CD4-positive, alpha-beta T cell treated with Interleukin-4 for 1 hour (primary cell): Measurements from ENCODE around the gene SKIC8.

ENCODE experiments used
- DNase-seq, 2 donors: peaks; one replicate each; pipeline ENCODE4 v3.0.0-alpha.2; 2020 to 2022

The SKIC8 gene

DNA sequence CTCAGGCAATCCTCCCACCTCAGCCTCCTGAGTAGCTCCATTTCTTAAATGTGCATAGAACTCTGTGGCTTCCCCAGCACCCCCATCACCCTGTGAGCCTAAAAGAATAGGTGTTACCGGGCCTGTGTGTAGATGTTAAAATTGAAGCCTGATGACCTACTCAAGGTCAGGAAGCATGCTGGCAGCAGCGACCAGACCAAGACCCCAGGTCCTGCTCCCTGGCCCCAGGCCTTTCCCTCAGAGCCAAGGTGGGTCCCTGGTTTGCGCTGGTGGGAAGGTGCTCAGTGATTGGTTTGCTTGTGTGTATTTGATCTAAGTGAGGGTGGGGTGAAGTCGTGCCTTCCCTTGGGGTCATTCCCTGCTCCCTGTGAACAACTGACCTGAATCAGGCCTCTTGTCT is 22.4 kb upstream of the SKIC8 start:
- DNase-seq = no peak

DNA sequence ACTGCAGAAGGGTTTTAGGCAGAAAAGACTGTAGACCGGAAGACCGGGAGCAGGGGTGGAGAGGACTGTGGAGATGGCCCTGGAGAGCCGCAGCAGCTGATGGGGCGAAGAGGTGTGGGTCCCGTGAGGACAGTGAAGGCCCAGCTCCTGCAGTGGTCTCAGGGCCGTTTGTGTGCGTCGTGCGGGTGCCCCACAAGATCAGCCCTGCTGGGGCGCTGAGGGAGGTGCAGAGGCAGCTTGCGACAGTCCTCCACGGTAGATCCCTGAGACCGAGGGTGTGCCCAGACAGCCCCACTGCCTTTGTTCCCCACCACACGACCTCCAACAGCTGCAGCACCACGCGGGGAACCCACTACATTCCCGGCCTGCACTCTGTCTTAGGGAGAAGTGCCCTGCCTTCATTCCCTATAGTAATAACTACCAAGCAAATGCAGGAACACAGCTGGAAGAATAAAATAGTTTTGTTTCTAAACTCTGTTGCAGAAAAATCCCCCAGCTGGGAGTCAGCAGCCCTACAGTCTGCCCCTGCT is 21.7 kb upstream of the SKIC8 start:
- no peak for DNase-seq

DNA sequence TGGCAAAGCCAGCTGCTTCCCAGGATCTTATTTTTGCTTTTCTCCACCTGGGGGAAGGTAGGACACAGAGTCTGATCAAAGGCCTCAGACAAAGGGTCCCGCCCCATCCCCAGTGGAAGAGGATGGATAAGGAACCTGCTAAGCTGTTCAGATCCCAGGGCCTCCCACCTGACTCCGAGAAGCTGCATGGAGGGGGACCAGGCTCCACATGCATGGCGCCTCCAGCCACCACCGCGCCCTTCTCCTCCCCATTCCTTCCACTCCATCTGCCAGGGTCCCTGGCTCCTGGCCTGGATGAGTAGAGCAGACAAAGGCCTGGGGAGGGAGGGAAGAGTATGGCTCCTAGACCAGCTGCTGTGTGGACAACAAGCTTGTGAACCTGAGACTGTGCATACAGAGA is 20.8 kb upstream of the SKIC8 start:
- no peak for DNase-seq

DNA sequence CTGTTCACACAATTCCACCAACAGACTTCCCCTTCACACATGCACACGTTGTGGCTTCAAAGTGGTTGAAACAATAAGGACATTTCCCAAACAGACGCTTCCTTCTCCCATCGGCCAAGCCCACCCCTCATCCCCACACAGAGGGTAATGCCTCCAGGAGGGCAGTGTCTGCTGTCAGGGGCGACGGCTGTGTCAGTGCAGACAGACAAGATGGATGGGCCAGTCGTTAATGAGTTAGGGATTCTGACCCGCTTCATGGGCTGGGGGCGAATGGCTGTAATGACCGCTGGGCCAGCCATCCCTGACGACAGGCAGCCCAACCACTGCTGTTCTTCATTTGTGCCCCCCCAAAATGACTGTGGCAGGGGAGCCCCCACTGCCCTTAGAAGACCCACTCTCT is 20.2 kb upstream of the SKIC8 start:
- no peak for DNase-seq

DNA sequence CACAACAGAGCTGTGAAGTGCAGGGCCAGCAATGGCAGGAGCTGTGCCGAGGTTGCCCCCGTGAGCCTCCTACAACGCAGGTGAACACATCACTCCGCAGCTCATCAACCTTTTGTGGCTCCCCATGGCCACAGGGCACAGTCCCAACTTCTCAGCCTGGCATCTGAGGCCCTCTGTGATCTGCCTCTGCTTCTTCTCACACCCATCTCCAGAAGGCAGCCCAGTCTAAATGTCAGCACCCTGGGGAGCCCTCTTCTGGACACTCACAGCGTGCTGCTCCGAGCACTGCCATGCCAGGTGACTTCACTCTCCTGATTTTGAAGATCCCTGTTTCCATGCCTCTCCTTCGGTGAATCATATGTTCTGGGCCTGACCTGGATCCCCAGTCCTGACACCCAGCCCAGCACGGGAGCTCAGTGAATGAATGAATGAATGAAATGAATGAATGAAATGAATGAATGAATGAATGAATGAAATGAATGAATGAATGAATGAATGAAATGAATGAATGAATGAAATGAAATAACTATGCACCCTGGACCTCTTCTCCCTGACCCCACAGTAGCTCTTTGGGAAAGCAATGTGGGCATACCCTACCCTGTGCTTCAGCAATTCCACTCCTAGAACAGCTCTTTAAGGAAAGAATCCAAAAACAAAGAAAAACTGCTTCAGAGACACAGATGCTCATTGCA is 17.9 kb upstream of the SKIC8 start:
- no peak for DNase-seq

DNA sequence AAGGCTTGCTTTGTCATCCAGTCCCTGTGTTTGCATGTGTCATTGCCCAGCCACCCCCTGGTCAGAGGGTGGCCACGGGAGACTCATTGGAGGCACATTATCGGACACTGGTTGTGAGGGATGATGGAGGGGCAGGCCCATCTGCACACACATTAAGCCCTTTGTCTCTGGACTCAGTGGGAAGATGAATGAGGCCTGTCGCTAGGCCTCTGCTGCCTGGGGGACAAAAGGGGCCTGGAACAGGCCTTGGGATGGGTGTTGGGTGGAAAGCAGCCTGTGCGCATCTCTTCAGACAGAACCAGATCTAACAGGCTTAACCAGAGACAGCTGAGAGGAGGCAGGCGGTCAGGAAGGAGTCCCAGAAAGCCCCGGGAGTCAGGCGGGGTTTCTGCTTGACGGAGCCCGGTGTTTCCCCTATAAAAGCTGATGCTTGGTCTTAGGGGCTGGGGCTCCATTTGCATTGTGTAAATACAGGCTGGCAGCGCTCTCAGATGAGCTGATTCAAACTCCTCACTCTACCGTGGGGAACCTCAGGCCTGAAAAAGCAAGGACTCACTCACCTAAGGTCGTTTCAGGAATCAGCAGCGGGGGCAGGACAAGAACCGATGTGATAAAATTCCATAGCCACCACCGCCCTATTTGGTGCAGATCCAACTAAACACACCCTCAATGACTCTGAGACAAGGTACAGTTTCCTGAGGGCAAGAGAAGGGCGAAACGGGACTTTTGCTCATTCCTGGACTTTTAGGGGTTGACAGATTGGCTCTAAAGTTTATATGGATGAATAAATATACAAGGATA is 17.1 kb upstream of the SKIC8 start:
- no peak for DNase-seq

DNA sequence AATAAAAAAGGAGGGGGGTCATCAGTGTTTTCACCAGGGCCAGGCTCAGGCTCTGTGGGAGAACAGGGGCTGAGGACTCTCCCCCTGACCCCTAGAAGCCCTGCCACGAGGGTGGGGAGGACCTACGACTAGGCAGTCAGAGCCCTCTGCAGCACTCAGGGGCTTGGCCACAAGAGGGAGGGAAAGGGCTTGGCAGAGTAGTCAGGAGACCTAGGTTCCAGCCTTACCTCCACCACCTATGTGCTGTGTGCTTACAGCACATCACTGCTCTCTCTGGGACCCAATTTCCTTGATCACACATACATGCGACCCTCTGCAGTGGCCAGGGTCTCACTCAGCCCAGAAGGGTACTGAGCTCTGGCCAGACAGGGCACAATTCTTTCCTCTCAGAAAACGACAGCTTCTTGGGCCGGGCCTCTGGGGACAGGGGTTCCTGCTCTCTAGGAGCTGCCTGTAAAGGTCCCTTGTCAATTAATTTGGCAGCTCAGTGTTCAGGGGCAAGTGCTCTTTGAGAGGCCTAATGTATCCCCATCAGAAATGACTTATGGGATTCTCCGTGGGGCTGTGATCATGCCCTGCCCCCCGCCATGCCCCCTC is 16.4 kb upstream of the SKIC8 start:
- DNase-seq = no peak

DNA sequence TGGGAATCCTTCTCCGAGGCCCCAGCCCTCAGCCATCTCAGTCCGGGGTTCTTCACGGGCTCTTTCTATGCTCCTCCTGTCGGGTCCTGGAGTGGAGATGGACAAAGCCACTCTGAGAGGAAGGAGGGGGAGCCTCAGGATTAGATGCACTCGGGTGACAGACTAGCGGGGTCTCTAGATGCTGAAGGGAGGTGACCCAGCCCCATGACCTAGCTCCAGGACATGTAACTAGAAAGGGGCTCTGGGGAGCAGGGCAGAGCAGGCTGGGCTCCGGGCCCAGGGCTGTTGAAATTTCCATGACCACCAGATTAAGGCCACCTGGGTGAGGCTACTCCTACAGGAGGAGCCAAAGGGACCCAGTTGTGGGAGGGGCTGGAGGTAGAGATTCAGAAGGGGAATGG is 14.8 kb upstream of the SKIC8 start:
- DNase-seq = no peak

DNA sequence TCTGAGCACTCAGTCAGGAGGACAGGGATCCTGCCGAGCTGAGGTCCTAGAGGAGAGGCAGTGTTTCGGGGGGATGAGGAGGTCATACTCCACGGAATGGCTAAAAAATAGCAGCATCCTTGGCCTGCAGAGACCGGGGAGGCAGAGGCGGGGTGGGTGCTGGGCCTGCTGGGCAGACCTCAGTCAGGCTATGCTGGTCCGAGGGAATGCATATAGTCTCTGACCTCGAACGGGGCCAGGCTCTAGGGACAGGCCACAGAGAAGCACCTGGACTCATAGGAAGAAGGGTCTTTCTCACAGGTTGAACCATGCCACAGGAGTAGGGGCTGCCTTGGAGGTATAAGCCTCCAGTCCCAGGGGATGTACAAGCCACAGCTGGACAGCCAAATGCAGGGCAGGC is 14.0 kb upstream of the SKIC8 start:
- no peak for DNase-seq

DNA sequence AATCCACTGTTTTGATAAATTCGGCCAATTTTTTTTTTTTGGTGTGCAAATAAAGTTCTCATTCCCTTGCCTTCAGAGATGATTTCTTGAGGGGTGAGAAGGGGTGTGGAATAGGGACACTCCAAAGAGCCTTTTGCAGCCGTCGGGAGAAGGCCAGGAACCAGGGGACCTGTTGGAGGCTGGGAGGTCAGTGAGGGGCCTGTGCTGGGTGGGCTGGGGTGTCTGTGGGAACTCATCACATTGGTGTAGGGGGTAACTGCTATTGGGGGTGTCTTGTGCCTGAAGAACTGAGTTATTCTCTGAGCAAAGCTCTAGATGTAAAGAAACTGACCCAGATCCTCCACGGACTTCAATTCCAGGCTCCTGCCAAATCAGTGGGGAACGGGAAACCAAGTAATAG is 13.5 kb upstream of the SKIC8 start:
- DNase-seq = no peak

DNA sequence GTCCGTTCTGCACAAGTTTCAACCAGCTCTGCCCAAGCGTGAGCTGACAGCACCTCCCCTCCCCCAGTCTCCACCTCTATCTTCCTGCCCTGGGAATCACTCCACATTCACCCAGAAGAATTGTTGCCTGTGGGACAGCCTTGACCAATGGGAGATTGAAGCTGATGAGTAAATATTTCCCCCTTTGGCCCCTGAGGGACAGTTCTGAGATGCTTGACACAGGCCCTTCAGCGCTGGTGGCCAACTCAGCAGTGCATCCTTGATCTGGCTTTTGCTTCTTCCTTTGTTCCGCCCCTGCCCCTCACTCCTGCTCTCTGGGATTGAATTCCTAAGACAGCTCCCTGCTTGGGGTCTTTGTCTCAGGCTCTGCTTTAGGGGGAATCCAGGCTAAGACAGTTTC is 13.1 kb upstream of the SKIC8 start:
- DNase-seq = no peak

DNA sequence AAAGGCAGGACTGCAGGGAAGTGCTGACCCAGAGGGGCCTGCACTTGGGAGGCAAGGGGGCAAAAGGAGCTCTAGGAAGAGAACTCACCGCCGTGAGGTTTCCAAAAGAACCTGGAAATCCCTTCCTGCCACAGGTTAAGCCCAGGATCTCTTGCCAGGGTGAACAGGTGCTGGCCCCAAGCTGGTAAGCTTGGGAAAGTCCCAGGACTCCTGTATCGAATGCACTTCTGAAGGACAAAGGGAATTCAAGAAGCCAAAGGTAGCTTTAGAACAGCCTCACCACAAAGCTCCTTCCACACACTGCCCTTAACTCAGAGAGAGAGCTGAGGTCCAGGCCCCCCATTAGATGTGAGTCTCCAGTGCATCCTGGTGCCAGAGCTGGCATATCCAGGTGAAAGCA is 11.9 kb upstream of the SKIC8 start:
- DNase-seq = no peak

DNA sequence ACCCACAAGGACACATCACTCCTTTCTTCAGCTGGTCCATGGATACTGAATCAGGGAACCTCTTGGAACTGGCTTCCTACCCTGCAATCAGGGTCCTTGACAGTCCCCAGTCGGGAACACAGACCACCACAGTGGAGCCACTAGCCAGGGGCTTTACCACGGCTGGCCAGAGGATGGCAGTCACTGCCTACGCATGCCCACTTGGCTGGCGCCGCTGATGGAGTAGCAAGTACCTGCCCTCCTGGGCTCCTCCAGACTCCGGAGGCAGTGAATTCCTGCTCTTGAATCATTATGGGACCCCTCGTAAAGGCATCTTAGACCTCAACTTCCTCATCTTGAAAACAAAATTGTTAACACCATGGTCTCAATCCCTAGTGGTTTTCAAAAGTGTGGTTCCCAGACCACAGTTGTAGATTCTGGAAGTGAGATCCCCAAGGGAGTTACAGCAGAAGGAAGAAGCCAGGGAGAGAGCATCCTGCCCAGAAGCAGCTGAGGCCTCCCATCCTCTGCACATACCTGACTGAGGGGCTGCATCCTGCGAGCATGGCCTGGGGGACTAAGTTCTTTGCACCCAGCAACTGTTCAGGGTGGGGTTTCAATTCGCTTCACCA is 9.1 kb upstream of the SKIC8 start:
- DNase-seq = peak; percentile 26 to 45

DNA sequence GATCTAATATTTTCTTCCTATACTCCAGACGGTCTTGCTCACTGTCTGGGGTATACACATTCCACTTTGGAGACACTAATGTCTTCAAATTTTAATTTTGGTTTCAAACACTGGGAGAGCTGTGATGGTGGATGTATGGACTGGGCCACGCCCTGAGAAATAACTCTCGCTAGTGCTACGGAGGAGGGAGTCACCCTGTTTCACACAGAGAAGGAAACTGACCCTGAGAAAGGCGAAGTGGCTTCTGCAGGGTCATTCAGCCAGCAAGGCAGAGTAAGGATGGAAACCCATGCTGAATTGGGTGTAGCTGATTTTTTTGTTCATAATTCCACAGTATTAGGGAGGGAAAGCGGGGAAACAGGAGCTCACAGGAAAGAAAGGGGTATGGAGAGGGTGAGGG is 8.6 kb upstream of the SKIC8 start:
- DNase-seq = peak in 1 of 2 donors; percentile 26

DNA sequence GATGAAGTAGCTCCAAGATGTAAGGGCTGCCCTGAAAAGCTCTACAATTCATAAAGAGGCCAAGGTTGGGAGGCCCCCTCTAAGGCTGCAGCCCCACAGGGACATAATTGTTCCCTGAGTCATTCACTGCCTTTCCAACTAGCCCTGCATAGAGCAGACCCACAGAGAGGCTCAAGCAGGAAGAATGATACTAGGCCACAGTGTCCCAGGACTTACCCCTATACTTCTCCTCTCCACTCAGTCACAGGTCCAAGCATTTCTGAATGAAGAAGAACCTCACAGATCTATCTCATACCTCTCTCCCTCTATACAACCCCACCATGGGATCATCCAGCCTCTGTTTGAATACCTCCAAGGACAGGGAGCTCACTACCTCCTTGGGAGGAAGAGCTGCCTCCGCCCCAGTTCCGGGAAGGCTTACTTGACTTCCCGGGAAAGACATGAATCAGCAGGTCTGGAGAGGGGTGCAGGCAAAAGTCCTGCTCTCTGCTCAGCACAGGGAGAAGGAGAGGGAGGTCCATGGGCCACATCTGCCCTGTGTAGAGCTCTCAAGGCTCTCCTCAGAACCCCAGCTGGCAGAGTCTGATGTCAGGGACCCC is 6.9 kb upstream of the SKIC8 start:
- no peak for DNase-seq

DNA sequence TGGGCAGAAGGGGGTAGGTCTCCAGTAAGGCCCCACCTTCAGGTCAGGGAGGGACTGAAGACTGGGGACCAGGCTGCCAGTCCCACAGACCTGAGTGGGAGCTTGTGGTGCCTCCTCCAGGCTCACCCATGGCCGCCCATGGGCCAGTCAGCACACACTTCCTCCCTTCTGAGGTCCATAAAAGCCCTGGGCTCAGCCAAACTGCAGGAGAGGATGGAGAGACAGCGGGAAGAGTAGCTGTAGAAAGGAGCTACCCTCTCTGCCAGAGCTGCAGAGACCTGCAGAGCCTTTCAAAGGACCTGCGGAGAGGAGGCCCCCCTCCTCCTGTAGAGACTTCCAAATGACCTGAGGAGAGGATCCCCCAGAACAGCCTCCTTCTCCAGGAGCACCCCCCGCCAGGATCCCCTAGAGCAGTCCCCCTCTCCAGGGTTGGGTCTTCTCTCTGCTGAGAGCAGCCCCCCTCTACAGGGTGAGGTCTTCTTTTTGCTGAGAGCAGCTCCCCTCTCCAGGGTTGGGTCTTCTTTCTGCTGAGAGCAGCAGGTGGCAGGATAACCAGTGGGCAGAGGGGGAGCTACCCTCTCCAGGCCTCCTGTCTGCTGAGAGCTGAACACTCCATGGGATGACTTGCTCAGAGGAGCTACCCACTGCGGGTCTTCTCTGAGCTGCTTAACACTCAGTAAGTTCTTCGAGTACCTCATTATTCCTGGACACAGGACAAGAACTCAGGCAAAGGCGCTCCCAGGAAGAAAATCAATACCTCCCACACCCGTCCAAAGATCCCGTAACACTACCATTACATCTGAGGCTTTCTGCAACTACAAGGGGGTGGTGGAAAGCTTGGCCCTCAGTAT is 5.0 kb upstream of the SKIC8 start:
- DNase-seq = no peak

DNA sequence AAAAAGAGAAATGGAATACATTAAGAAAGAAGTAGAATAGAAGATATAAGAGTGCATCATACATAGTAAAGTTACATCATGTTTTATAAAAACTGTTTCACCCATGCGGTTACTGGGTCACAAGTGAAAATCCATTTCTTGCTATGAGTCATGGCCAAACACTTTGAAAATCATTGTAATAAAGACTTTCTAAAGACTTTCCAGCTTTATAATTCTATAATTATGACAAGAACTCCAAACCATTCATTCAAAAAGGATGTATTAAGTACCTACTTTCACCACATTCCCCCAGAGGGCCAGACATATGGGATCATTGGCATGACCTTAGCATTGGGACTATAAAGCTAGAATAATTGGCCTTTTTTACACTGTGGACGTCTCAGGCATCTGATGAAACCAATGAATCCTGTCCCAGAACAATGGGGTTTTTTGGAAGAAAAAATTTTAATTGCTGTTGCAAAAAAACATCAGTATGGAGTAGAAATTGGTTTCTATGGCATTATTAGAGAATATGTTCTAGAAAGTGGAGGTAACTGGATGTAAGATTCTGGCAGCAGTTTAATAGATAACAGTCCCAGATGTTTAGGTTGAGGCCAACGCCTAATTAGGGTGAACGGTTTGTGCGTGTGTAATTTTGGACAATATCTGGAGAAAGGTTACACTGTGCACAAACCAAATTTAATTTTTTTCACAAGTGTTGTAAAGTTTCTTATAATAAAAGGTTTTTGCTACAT is 3.3 kb upstream of the SKIC8 start:
- DNase-seq = no peak

DNA sequence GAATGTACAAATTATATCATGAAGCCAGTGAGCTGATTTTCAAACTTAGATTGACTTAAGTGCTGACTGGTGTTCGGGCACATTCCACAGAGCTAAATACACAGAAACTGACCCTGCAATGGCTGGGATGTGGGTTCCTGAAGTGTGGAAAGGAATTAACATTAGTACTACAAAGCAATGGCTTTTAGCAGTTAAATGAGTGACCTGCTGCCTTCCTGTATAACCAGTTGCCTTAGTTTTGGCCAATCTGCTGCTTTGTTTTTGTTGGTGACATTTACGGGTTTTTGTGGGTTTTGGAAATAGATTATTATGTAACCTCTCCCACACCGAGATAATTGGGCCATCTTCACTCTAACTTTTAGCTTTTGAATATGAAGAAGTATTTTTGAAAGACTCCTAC is 2.4 kb upstream of the SKIC8 start:
- DNase-seq = no peak

DNA sequence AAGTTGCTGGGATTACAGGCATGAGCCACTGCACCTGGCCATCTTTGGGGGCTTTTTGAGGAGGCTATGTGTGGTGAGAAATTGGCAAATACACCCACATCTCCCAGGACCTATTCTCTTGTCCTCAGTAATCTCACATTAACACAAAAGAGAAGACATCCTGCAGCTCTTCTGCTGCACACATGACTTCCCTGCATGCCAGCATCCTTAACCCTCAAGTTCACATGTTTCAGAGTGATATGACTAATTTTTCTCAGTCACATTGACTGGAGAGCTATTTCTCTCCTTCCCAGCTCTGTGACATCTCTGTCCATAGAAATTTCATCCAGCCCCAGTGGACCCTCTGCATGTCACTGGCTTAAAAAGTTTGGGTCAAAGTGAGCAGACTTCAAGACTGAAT is 1.9 kb upstream of the SKIC8 start:
- no peak for DNase-seq

DNA sequence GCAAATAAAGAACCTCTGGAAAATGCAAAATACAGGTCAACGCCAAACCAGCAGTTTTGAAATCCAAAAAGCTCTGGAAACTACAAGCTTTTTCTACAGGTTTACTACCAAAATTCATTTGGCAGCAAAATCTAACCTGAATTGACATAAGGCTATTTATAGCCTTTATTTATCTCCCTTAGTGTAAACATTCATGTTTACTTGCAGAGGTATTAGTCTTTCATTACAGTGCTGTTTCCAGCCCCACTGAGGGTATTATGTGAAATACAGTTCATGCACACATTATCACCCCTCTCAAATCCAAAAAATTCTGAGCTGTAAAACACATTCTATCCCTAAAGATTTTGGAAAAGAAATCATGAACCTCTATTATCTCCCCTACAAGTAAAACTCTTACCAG is 7.2 kb downstream of the SKIC8 start:
- no peak for DNase-seq

DNA sequence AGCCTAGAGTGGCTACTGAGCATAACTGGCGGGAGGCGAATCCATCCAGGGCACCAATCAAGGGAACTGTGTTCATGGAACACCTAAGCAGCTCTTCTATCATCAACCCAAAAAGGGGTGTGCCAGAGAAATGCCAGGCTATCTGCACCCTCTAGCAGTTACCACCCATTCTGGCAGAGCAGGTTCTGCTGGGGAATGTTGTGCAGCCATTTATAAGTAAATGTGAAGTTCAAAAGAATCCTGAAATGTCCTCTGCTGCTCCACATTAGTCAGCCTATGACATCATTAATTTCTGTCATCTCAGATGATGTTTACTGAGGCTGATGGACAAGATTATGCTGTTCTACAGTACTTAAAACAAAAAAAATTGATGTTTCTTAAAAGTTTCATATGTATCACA is 7.7 kb downstream of the SKIC8 start:
- DNase-seq = no peak

DNA sequence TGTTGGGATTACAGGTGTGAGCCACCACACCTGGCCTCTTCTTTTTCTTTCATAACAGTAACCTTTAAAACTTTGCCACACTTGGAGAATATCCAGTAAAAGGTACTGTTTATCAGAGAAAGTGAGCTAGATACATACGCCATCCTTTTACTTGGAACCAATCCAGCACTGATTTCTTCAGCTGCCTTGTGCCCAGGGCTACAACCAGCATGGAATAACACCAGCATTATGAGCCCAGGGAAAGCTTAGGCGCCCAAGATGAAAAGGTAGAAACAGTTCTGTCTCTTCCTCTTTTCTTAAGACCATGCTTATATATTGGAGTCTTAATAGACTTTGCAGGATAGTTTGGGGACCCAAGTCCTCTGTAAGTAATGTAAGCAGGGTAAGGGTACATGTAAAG is 8.4 kb downstream of the SKIC8 start:
- no peak for DNase-seq
